Stimulated activated CD8-positive, alpha-beta memory T cell treated with anti-CD3 and anti-CD28 coated beads, Interleukin-7, amount 100 ng/mL, for 24 hours (primary cell): ENCODE results near the gene ARHGAP26.
"Not testable (repeated sequence)": the region's sequence is repeated elsewhere in the genome, so short reads cannot be mapped to it uniquely, and the experiment has no call there.

Experiments
- DNase-seq: peaks from one replicate; pipeline ENCODE4 v3.0.0-alpha.2; 2020; ENCODE audit warnings: low read depth

Gene ARHGAP26

DNA sequence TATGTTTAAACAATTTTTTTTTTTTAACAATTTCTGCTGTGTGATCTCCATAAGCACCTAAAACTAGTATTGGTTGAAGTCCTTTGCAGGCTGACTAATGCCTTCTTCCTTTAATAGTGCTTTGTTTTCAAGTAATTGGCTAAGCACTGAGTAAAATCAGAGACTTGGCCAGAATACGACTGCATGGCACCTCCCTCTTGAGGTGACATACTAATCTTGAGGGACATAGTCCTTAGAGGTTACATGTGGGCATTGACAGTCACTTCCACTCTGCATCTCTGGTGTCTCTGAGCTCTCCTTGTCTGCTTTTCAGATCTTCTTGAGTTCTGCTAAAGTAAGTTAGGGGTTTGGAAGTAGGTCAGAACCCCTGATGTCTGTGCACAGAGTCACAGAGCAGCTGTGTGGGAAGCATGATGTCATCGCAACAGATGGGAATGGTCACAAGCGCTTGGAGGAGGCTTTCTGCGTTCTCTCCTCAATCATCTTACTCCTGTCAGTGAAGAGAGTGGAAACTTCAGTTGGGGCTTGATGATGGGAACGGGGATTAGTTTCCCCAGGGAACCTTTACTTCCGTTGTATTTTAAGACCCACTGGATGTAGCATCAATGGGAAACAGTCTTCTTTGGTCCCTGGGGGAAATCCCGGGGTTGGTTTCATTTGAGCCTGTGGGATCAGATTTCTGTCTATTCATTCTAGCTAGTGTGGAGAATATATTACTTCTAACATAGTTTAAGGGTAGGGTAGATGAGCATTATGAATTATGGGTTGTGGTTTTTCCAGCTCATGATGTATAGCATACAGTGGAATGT lies 136.9 kb downstream of the ARHGAP26 start:
- no peak for DNase-seq

DNA sequence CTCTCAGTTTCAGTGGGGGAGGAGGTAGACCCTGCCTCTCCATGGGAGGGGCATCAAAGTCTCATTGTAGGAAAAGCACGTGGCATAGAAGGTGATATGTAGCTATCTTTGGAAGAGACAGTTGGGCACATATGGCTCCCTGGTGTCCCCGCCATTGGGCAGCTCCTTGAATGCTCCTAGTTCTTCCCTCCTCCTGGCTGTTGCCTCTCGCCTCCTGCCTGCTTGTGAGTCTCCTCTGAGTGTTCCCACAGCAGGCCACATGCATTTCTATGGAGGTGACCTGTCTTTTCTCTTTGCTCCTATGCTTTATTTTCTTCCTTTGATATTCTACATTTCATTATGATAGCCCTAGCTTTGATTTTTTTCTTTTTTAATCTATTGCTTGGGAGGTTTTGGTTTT lies 138.5 kb downstream of the ARHGAP26 start:
- no peak for DNase-seq

DNA sequence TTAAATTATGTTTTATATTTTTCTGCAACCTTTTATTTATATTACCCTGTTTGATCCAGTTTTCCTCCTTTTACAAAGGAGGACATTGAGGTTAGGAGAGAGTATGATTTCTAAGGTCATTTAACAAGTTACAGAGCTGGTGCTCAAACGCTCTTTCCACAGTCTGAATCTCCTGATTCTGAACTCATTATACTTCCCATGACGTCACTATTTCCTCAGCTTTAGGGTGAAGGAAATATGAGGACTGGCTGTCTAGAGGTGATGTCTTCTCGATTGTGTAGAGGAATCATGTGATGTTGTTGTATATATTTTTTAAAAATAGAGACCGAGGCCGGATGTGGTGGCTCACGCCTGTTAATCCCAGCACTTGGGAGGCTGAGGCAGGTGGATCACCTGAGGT lies 140.0 kb downstream of the ARHGAP26 start:
- DNase-seq = no peak

DNA sequence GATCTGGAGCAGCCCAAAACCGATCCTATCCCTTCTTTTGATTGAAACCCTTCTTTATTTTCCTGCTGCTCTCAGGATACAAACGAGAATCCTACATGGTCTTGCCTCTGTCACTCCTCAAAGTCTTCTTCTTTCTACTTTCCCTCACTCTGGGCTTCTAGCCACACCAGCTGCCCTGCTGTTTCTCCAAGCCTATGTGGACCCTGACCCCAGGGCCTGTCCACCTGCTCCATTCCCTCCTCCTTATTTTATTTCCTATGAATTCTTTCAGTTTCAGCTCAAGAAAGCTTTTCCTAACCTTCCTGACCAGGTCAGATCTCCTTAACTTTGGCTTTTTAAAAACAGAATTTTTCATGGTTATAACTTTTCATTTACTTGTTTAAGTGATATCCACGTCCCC lies 141.0 kb downstream of the ARHGAP26 start:
- no peak for DNase-seq

DNA sequence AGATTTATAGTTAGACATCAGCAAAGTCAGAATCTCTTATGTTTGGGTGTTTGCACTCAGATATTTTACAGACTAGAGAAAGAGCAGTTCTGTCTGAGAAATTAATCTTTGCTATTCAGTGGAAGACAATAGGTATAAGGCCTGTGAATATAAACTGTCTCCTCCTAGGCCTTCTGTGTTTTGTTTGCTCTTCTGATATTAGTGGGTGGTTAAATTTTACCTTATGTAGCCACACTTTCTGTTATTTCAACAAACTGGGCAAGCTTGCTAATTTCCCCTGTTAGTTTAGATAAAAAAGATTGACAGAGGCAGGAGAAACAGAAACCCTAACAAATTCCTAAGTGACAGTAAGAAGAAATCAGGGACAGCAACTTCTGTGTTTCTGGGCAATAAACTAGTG lies 141.6 kb downstream of the ARHGAP26 start:
- DNase-seq = no peak

DNA sequence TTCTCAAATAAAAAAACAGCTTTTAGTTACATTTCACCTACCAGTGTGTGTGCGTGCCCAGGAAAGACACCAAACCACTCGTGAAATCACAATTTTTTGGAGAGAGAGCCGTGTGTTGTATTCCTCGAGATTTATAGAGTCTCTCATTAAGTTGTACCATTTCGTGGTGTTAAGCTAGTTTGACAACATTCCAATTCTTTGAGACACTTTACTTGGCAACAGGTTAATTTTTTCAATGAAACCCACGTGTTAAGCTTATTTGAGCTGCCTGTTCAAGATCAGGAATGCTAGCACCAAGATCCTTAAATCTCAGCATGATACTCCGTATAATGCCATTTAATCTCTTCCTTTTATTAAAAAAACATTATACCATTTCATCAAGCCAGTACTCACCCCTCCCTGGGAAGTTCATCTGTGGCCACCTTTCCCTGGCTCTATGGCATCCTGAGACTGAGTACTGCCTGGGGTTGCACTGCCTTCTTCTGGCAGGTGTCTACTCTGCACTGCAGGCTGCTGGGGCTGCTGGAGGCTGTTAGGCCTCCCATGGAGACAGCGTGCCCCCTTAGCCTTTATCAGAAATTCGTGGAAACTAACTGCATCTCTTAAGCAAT lies 143.7 kb downstream of the ARHGAP26 start:
- DNase-seq = no peak

DNA sequence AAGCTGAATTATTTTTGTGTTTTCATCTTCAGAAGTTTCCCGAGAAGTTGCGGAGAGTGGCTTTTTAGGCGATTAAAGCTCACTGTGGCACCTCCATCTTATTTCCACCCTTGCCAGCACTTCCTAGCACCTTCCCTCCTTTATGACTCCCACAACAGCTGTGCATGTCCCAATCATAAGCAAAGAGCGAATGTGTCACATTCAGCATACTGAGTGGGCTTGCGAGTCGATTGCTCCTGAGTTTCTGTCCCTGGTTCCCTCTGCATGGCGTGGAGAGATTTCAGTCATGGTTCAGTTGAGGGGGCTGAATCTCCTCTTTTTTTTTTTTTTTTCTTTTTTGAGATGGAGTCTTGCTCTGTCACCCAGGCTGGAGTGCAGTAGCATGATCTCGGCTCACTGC lies 144.9 kb downstream of the ARHGAP26 start:
- DNase-seq = no peak

DNA sequence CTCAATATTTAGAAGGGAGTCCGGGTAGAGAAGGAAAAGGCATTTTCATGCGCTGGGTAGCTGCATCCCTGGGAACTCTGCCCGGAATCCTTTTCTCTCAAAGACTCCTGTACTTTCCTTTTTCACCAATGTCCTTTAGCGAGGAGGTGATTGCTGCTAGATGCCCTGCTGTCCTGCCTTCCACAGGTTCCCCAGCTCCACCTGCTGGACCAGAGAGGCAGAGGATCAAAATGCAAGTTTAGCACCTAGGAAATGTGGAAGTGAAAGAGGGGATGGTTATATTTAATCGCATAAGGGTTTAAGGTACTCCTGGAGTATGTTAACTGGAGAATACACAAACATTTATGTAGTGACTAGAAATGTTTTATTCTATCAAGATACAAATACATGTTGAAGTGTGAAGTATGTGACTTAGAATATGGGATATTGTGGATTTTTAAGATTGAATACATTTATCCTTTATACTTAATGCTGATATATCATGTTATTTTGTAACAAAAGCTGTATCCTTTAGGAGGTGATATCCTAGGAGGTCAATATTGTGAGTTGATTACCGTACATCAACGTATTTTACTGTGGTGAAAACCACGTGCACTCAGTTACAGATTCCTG lies 145.7 kb downstream of the ARHGAP26 start:
- DNase-seq = no peak

DNA sequence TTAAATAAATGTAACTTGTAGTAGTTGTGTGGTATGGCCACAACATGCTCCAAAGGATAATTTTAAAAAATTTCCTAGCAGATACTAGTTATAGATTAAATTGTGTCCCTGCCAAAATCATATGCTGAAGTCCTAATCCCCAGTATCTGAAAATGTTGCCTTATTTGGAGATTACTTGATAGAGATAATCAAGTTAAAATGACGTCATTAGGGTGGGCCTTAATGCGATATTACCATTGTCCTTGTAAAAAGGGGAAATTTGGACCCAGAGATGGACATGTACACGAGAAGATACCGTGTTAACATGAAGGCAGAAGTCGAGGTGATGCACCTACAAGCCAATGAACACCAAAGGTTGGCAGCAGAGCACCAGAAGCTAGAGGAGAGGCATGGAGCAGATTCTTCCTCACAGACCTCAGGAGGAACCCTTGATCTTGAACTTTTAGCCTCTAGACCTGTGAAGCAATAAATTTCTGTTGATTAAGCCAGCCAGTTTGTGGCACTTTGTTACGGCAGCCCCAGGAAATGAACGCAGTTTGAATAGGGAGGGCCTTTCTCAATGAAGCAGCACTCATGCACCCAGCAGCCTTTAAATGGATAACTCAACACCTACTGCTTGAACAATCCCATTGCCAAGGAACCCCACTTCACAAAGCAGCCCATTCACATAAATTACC lies 148.9 kb downstream of the ARHGAP26 start:
- no peak for DNase-seq

DNA sequence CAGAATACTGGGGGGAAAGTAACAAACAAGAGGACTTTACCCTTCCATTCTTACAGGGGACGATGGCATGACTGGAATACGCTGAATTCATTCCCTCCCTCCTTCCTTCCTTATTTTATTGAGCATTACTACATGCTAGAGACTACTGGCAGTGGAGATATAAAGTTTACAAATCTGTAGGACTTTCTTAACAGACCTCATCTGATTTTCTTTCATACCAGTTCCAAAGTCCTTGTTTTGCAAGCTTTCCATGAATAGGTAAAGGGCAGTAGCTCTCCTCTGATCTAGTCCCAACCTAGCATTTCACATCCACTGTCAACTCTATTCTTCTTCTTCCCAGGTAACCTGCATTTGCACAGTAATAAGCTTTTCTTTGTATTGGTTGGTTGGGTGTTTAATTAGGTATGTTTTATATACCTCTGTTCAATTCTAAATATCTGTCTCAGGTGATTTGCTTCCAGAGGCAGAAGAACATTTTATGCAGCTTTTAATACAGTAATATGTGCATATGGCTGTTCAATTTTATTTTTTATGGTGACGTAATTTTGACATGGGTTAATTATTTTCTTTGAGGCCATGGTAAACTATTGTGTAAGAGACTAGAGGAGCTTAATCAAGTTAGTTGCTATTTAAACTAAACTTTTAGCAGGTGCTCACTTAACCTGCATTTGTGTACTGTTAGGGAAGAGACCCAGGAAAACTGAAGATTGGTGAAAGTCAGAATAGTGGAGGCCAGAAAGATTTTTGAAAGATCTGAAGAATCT lies 150.9 kb downstream of the ARHGAP26 start:
- DNase-seq = no peak

DNA sequence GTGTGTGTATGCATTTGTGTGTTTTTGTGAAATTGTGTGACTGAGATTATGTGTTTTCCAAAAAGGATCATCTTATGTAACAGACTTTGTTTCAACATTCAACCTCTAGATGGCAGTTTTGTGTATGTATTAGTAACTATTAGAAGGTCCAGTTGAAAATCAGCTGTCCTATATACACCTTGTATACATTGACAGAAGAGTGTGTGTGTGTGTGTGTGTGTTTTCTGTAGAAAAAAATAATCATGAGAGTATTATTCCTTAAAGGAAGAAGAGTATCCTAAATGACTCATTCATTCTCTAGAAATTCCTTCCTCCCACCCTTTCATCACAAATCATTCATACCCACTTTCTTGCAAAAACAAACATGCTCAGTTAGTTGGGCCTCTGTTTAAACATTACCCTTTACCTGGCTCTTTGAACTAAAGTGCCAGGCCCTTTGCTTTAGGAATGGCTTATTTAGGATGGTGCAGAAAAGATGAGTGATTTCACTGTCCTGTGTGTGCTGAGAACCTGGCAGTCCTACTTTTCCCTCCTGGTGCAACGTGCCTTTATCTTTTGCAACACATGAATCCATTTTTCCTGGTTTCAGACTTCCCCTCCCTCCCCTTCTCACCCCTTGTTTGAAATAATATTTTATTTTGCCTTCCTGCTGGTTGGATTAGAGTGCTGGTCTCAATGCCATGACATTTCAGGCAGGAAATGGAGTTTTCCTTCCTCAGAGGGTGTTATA lies 152.2 kb downstream of the ARHGAP26 start:
- no peak for DNase-seq

DNA sequence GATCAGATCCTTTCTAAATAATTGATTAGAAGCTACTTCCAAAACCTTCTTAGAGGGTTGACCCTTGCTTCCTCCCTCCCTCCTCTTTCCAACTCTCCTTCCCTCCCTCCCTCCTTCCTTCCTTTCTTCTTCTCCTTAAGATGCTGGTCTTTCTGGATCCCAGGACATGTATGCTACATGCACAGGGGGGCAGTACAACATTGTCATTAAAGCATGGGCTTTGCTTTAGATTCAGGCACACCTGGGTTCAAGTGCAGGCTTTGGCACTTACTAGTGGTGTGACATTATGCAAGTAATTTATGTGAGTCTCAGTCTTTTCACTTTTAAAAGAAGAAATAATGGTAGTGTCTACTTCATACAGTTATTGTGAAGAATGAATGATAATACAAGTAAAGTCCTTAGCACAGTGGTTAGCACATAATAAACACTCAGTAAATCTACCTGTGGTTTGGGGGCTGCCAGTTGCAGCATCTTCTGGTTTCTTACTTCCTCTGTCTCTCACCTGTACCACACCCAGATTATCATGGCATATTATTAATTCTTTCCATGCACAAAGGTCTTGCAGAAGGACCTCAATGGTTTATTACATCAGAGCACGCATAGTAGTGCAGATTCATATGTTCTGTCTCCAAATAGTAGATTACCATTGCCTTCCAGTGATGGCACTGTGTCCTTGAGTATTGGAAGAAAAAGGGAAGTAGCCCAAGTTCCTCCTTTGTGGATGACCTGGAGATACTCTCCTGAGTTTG lies 154.1 kb downstream of the ARHGAP26 start:
- DNase-seq = no peak

DNA sequence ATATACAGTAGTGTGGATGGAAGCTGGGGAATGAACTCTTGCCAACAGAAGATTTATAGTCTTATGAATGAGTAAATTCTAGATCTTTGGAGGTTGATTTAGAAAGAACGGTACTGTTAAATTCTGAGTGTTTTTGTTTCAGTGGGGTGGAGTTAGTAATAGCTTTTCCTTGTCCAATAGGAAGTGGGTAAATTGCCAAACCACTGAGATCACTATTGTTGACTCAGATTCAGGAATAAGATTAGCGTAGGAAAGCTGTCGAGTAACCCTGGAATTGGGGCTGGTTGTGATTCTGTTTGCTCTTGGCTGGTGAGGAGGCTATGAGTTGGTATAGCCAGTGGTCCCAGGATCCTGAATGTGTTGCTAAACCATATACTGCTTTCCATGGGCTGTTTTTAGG lies 155.6 kb downstream of the ARHGAP26 start:
- no peak for DNase-seq

DNA sequence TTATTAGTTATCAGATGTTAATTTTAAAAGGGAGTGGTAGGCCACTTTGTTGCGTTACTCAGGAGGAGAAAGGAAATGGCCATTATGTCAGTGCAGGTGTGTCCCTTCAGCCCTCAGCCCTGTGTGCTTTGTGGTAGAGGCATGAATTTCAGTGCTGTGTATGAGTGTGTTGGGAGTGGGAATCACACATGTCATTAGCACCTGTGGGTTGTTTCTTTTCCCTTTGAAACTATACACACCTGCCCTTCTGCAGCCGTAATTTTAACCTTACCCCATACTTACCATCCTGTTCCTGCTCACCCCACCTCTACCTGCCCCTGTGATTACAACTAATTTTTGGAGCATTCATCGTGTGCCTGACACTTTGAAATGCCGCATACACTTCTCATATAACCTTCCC lies 156.4 kb downstream of the ARHGAP26 start:
- no peak for DNase-seq

DNA sequence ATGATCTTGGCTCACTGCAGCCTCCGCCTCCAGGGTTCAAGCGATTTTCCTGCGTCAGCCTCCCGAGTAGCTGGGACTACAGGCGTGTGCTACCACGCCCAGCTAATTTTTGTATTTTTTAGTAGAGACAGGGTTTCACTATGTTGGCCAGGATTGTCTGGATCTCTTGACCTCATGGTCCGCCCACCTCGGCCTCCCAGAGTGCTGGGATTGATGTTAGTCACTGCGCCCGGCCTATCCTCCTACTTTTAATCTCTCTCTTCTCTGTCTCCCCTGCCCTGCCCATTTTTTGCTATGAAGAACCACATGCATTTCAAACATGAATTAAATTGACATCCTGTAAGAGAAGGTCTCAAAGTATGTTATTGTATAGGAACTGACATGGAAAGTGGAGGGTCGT lies 158.8 kb downstream of the ARHGAP26 start:
- DNase-seq = not testable (repeated sequence)

DNA sequence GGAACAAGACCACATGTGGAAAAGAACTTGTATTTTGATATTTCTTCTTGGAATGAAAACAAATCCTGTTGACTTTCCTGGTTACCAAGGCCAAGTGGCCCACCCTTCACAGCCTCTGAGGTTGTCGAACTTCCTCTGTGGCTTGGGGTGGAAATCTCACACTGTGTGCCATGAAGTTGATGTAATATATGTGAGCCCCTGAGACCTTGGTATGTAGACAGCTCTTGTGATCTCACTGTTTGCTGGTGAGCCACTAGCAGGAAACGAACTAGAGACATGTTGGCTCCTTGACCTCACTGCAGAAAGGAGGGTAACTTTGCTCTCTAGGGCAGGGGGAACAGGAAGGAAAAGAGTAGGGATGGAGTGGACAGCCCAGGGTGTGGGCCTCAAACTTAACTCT lies 159.4 kb downstream of the ARHGAP26 start:
- DNase-seq = no peak

DNA sequence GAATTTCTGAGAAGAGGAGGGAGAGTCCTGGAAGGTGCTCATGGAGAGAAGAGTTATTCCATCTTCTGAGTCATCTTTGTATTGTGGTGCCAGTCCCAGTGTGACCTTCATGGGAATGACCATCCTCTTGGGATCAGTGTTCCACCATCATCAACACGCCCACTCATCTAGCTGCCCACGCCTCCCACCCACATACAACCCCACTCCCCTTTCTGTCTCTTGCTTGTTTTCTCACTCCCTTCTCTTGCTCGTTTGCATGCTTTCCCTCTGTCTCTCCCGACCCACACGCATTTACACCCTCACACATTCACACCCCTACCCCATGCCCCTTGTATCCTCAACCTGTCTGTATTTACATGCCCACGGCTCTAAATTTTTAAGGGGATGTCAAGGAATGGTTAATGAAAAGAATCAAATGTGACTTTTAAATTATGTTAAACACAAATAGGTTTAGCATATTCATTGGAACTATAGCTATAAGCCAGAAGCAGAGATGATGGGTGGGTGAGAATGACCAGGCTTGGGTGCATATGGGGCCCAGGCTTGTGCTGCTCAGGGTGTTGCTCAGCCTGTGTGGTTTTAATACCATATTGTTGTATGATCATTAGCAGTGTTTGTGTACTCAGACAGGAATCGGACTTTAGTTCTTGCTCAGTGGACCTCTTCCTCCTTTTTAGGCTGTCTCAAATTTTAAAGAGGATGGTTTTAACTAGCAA lies 160.4 kb downstream of the ARHGAP26 start:
- no peak for DNase-seq

DNA sequence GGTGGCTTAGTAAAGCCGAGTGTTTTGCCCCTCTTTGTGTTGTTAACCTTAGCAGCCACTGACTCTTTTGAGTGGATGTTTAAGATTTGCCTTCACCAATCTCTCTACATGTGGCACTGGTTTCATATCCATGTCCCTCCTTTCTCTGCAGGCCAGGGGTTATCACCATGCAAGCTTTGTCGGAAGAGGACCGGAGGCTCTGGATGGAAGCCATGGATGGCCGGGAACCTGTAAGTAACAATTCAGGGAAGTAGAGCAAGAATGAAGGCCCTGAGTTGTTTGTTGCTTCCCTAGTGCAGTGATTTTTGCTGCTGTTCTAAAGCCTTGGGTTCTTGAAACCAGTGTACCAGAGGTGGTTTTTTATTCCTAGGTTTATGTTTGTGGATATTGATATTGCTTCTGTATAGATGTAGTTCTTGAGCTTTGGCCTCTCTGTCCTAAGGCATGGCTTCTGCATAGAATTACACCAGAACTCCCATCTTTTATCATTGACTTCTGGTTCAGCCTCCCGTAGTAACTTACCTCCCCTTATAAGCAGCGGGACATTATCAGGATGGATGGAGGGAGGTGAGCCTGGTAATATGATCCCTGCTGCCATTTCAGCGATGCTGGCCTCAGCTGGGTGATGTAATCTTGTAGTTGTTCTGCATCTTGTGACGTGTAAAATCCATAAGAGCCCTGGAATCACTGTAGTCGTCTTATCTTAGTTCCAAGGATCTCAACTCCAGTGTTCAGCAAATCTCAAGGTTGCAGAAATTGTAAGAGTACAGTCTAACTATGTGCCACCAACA lies 161.9 kb downstream of the ARHGAP26 start:
- DNase-seq = no peak

DNA sequence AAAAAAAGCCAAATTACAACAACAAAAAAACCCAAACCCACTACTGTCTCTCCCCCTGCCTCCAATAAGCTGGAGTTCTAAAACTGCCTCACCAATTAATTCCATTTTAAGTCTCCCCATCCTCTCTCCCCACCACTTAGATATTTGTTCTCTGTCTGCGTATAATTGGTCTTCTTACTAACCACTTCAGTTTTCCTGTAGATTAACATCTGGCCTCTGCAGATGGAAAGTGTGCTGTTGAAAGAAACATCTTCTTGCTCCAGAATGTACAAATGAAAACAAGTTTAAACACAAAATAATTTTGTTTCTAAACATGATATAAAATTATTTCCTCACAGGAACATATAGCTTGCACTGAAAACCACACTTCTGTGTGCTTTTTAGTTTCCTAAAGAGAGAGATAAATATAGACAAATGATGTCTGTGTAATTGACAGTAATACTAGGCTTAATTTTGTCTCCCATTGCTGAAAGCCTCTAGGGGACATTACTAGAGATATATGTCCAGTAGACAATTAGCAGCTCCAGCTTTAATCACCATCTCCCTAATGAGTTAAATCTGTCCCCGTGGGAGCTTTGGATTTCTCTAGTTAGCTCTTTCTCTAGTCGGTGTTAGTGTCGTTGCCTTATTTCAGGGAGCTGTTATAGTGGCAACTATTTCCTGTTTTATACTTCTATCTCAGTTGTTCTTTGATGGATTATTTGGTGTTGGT lies 164.0 kb downstream of the ARHGAP26 start:
- DNase-seq = no peak
